LHCN-M2 (cell line): ENCODE data around the gene ARHGEF16. TPM values are rescaled to one million over a fixed set of nuclear protein-coding genes. Genes with fewer than 3 reads are reported as not detected.

ENCODE experiments used
- DNase-seq: peaks from one replicate; pipeline ENCODE4 v3.0.0-alpha.2; 2012; ENCODE audit warnings: low read depth
- total RNA-seq: library from RNA; depleted of rRNA; stranded (reverse); fragments of >200 nt; gene quantifications from 2 replicates; pipeline ENCODE4 v1.2.3, GENCODE V29; 2014

The ARHGEF16 gene
- total RNA-seq, 1 experiment from 2014 or later, result not detected

- no peak for DNase-seq
Measured at GRCh38 chr1:3456964-3457909, 2.8 kb downstream of the ARHGEF16 start.

GRCh38 chr1:3457910-3458883 lies 3.7 kb downstream of the ARHGEF16 start:
- no peak for DNase-seq

- no peak for DNase-seq
Measured at GRCh38 chr1:3459051-3459908, 4.8 kb downstream of the ARHGEF16 start.

- no peak for DNase-seq
Measured at GRCh38 chr1:3459940-3460671, 5.6 kb downstream of the ARHGEF16 start.

GRCh38 chr1:3460672-3461131 lies 6.2 kb downstream of the ARHGEF16 start:
- DNase-seq, result no peak

GRCh38 chr1:3461238-3461933 lies 6.9 kb downstream of the ARHGEF16 start:
- DNase-seq, result no peak

- no peak for DNase-seq
Measured at GRCh38 chr1:3461934-3462275, 7.4 kb downstream of the ARHGEF16 start.

GRCh38 chr1:3462356-3463012 lies 8.0 kb downstream of the ARHGEF16 start:
- no peak for DNase-seq

- no peak for DNase-seq
Measured at GRCh38 chr1:3463013-3463385, 8.5 kb downstream of the ARHGEF16 start.

GRCh38 chr1:3463408-3463863 lies 9.0 kb downstream of the ARHGEF16 start:
- DNase-seq, result no peak

- DNase-seq, result no peak
Measured at GRCh38 chr1:3463891-3464648, 9.6 kb downstream of the ARHGEF16 start.

GRCh38 chr1:3464649-3465025 lies 10.2 kb downstream of the ARHGEF16 start:
- no peak for DNase-seq

- no peak for DNase-seq
Measured at GRCh38 chr1:3465091-3465934, 10.8 kb downstream of the ARHGEF16 start.

- DNase-seq, result no peak
Measured at GRCh38 chr1:3465935-3466321, 11.5 kb downstream of the ARHGEF16 start.

- no peak for DNase-seq
Measured at GRCh38 chr1:3466366-3467075, 12.1 kb downstream of the ARHGEF16 start.

- DNase-seq, result no peak
Measured at GRCh38 chr1:3467096-3468036, 12.9 kb downstream of the ARHGEF16 start.
